Measurements from ENCODE around the gene RPS23.
A peak's percentile ranks its signal among the peaks of the same experiment; 100 is the strongest.
"Not testable (repeated sequence)": the region's sequence is repeated elsewhere in the genome, so short reads cannot be mapped to it uniquely, and the experiment has no call there.

RPS23 gene

DNA sequence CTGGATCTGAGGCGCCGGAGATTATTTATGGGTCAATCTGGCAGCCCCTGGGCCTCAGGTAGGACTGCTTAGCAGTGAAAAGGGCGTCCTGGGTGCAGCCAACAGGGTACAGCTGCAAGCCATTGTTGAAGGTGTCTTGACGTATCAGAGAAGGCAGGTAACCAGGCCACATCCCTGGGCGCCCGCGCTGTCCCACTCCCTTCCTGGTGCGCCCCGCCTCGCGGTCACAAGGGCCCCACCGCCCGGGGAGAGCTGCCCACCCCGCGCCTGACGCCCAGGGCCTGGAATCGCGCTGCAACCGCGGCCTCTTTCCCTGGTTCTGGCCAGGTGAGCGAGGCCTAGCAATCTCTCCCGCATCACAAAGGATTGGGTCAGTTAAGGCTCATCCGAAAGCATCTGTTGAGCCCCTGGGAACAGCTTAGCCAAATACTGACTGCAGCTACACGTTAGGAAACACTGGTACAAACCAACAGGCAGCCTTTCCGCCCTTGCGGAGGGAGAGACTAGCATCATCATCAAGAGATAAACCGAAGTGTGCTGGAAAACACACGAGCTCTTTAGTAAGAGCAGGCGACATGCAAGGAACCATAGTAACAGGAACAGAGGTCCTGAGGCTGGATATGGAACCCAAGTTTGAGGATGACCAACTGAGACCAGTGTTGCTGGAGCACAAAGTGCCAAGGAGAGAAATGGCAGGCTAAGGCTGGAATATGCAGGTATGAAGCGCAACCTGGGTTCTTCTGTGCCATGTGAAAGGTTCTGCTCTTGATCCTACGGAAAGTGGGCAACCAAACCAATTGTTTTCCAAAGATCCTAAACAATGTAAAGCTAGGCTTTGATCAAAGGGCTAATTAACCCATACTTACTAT is 3.6 kb downstream of the RPS23 start:
- no peaks in the 10 kb centered on the region for H3K9me3 Mint-ChIP-seq
- H3K36me3 Mint-ChIP-seq, result peaks cover 75% of the 10 kb centered on the region
- ATAC-seq, result peak; percentile 24
- H3K4me1 Mint-ChIP-seq, result peaks cover 59% of the 10 kb centered on the region
- no peak overlapping the region for H3K4me3 Mint-ChIP-seq
- no peaks in the 10 kb centered on the region for H3K27me3 Mint-ChIP-seq
- peak overlapping the region; percentile 72 for H3K27ac Mint-ChIP-seq

GRCh38 chr5:82273426-82273825 is 4.7 kb downstream of the RPS23 start:
- not testable (repeated sequence) for H3K9me3 Mint-ChIP-seq, H3K4me3 Mint-ChIP-seq, ATAC-seq, H3K27me3 Mint-ChIP-seq
- Mint-ChIP-seq H3K4me1 (peaks cover 50% of the 10 kb centered on the region), H3K36me3 (peaks cover 87% of the 10 kb centered on the region), H3K27ac (peak overlapping the region; percentile 72)

- H3K4me1 Mint-ChIP-seq, result peaks cover 47% of the 10 kb centered on the region
- H3K27ac Mint-ChIP-seq, result peak overlapping the region; percentile 72
- not testable (repeated sequence) for H3K27me3 Mint-ChIP-seq, H3K9me3 Mint-ChIP-seq, ATAC-seq, H3K4me3 Mint-ChIP-seq
- peaks cover 84% of the 10 kb centered on the region for H3K36me3 Mint-ChIP-seq
Observed at GRCh38 chr5:82272571-82273356, 5.4 kb downstream of the RPS23 start.

DNA sequence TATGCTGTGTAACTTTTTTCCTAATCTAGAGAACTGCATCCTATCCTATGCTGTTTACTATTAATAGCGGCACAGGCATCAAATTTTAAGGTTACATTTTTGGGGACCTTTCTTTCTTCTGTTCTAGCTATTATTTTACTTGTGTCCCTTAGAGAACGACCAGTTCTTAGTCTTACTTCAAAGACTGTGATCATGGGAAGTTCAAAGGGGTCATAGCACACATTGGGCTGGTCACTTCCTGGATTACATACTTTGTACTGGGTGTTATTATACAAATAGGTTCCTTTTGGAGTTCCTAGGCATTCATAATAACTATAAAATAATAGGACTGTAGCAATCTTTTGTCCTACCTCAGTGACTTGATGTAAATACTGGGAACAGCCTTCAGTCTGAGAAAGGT is 8.8 kb downstream of the RPS23 start:
- not testable (repeated sequence) for H3K9me3 Mint-ChIP-seq, H3K4me3 Mint-ChIP-seq, ATAC-seq, H3K27me3 Mint-ChIP-seq, H3K27ac Mint-ChIP-seq
- H3K36me3 Mint-ChIP-seq, result peaks cover 64% of the 10 kb centered on the region
- peaks cover 28% of the 10 kb centered on the region for H3K4me1 Mint-ChIP-seq

- peaks cover 45% of the 10 kb centered on the region for H3K36me3 Mint-ChIP-seq
- H3K4me3 Mint-ChIP-seq, H3K9me3 Mint-ChIP-seq, ATAC-seq, H3K27ac Mint-ChIP-seq, H3K4me1 Mint-ChIP-seq, H3K27me3 Mint-ChIP-seq: not testable (repeated sequence)
Observed at GRCh38 chr5:82267297-82267933, 10.7 kb downstream of the RPS23 start.

DNA sequence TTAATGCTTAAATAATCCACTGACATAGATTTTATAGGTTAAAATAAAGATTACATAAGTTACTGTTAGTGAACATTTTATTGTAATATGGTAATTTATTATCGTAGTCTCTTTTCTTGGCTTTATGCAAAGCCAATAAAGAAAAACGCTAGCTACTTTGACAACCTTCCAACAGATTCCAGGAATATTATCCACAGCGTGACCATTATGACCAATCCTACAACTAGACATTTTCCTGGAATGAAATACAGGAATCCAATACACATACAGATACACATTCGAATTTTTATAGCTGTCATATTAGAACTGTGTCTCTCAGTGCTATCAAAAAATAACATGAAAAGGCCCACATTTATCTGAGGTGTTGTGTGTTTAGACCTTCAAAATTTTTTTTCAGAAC is 13.1 kb downstream of the RPS23 start:
- Mint-ChIP-seq H3K9me3 (no peaks in the 10 kb centered on the region), H3K27me3 (no peaks in the 10 kb centered on the region), H3K4me1 (no peaks in the 10 kb centered on the region), H3K4me3 (no peak overlapping the region), H3K27ac (no peak overlapping the region), H3K36me3 (peaks cover 30% of the 10 kb centered on the region)
- ATAC-seq, result no peak

DNA sequence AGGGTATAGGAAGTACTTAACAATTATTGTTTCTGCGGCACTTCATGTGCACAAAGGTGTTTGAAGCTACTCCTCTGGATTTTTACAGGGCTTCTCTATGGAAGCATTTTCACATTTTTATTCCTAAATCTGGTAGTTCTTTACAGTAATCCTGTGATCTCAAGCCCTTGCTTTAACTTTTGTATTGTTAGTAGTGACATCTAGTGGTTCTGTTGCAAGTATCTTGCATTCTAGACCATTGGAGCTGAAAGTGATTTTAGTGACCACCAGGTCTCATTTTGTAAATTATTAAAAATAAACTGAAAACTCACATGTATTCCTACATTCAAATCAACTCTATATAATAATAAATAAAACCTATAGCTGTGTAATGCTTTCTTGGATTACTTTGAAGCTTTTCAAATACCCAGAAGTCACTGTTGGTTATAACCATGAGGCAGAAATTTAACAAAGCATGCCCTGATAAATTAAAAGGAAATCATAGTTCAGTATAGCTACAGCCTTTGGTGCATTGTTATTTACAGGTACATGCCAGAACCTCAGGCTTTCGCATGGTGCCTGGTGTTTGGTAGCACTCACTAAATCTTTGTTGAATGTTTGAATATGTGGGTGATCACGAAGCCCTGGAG is 18.9 kb downstream of the RPS23 start:
- Mint-ChIP-seq H3K9me3 (no peaks in the 10 kb centered on the region), H3K36me3 (no peaks in the 10 kb centered on the region), H3K27me3 (no peaks in the 10 kb centered on the region), H3K4me1 (no peaks in the 10 kb centered on the region), H3K27ac (no peak overlapping the region), H3K4me3 (no peak overlapping the region)
- ATAC-seq, result no peak

GRCh38 chr5:82257729-82258128 is 20.4 kb downstream of the RPS23 start:
- H3K9me3 Mint-ChIP-seq, result no peaks in the 10 kb centered on the region
- H3K27ac Mint-ChIP-seq, result no peak overlapping the region
- H3K27me3 Mint-ChIP-seq, result no peaks in the 10 kb centered on the region
- no peaks in the 10 kb centered on the region for H3K4me1 Mint-ChIP-seq
- H3K4me3 Mint-ChIP-seq, result no peak overlapping the region
- ATAC-seq, result no peak
- H3K36me3 Mint-ChIP-seq, result no peaks in the 10 kb centered on the region

DNA sequence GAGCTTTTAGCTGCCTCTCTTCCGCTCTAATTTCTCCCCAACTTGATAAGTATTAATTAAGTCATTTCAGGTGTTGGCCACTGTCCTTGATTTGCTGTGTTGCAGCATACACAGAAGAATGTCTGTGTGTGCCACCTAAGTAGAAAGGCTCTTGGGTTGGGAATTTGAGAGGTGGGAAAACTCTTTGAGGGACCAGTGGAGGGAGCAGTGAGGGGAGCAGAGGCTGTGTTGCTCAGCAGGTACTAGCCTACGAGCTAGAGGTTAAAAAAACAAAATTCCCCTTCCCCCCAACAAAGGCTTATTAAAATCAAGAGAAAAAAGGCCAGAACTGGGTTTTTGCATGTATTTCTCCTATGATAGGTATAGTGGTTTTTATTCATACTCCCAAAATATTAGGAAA is 20.9 kb downstream of the RPS23 start:
- no peak overlapping the region for H3K4me3 Mint-ChIP-seq
- H3K27ac Mint-ChIP-seq, result no peak overlapping the region
- ATAC-seq, result no peak

DNA sequence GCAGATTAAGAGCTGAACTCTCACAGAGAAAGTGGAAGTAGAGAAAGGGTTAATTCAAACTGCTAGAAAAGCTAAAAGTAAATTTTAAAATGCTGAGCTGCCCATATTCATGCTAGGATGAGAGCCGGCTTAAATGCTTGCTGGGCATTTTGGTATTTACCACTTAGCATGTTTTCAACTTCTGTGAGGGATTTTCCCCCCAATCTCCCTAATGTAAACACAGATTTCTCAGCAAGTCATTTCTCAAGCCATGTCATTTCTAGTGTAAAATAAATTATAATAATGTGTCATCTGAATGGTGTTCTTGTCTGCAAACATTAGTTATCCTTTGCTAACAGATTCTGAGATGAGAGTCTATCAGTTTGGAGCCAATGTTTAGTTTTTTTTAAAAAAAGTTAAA is 22.3 kb downstream of the RPS23 start:
- Mint-ChIP-seq H3K27me3 (no peaks in the 10 kb centered on the region), H3K4me1 (no peaks in the 10 kb centered on the region), H3K36me3 (no peaks in the 10 kb centered on the region), H3K9me3 (no peaks in the 10 kb centered on the region), H3K4me3 (no peak overlapping the region), H3K27ac (no peak overlapping the region)
- ATAC-seq, result no peak

More for the DNA sequence above, 20.9 kb downstream of the RPS23 start:
- Mint-ChIP-seq H3K36me3 (no peaks in the 10 kb centered on the region), H3K27me3 (no peaks in the 10 kb centered on the region), H3K4me1 (no peaks in the 10 kb centered on the region), H3K9me3 (no peaks in the 10 kb centered on the region)

DNA sequence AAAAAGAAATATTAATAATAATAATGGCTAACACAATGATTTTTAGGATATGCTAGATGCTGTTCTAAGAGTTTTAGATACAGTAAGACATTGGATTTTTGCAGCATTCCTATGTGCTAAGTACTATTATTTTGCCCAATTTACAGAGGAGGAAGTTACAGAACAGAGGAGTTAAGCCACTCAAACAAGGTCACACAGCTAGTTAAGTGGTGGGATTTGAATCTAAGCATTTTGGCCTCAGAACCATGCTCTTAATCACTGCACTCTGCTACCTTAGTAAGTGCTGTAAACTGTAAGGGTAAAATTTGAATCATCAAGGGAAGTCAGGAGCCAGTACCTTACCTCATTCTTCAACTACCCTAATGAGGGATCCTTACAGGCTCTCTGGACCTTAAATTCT is 25.4 kb downstream of the RPS23 start:
- no peaks in the 10 kb centered on the region for H3K4me1 Mint-ChIP-seq
- peaks cover 13% of the 10 kb centered on the region for H3K36me3 Mint-ChIP-seq
- H3K27me3 Mint-ChIP-seq, result no peaks in the 10 kb centered on the region
- H3K9me3 Mint-ChIP-seq, result peaks cover 4% of the 10 kb centered on the region
- no peak for ATAC-seq
- no peak overlapping the region for H3K27ac Mint-ChIP-seq
- H3K4me3 Mint-ChIP-seq, result no peak overlapping the region

- Mint-ChIP-seq H3K36me3 (peaks cover 23% of the 10 kb centered on the region), H3K4me1 (no peaks in the 10 kb centered on the region), H3K27me3 (no peaks in the 10 kb centered on the region), H3K4me3 (no peak overlapping the region), H3K9me3 (peaks cover 12% of the 10 kb centered on the region), H3K27ac (no peak overlapping the region)
- no peak for ATAC-seq
Observed at GRCh38 chr5:82246960-82247574, 31.1 kb downstream of the RPS23 start.

- Mint-ChIP-seq H3K27ac (no peak overlapping the region), H3K36me3 (peaks cover 16% of the 10 kb centered on the region), H3K27me3 (no peaks in the 10 kb centered on the region), H3K9me3 (peaks cover 12% of the 10 kb centered on the region), H3K4me3 (no peak overlapping the region), H3K4me1 (no peaks in the 10 kb centered on the region)
- ATAC-seq, result no peak
Observed at GRCh38 chr5:82244854-82245635, 33.1 kb downstream of the RPS23 start.

DNA sequence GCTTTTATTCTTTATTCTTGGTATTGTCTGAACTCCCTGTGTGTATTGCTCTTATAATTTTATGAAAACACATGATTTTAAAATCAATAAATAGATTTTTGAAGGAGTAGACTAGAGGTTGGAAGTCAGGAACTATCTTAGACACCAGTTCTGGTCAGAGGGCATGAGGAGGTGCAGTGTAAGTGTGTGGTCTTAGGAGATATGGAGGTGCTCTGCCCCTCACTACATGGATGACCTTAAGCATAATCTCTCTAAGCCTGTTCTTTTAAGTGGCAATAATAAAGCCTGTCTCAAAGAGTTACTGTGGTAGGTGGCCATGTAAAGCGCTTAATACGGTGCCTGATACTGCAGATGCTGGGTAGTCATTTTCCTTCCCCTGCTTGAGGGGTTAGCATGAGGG is 34.0 kb downstream of the RPS23 start:
- ATAC-seq, result no peak
- Mint-ChIP-seq H3K4me3 (no peak overlapping the region), H3K36me3 (peaks cover 16% of the 10 kb centered on the region), H3K27me3 (no peaks in the 10 kb centered on the region), H3K4me1 (no peaks in the 10 kb centered on the region), H3K9me3 (peaks cover 12% of the 10 kb centered on the region), H3K27ac (no peak overlapping the region)
